Bronchial epithelial cell (primary cell): ENCODE measurements around the gene WFDC11. TPM values are rescaled to one million over a fixed set of nuclear protein-coding genes. Genes with fewer than 3 reads are reported as not detected.
A peak's percentile ranks its signal among the peaks of the same experiment; 100 is the strongest.
"Not testable (repeated sequence)": the region's sequence is repeated elsewhere in the genome, so short reads cannot be mapped to it uniquely, and the experiment has no call there.

Source experiments
- DNase-seq: peaks from one replicate; pipeline ENCODE4 v3.0.0-alpha.2; 2010; ENCODE audit warnings: low read depth
- FAIRE-seq: peaks from 2 replicates; lab custom pipeline; 2011; peaks lifted over from hg19 to GRCh38; lab: Jason Lieb, UNC
- H3K27me3 ChIP-seq: 2 replicates; pipeline ENCODE4 v1.5.1; 2011; ENCODE audit warnings: low read length; ENCODE audit not compliant: control insufficient read depth, insufficient read depth
- H3K36me3 ChIP-seq: 2 replicates; pipeline ENCODE4 v1.5.1; 2011; ENCODE audit warnings: low read length; ENCODE audit not compliant: control insufficient read depth, insufficient read depth
- H3K4me3 ChIP-seq: 2 replicates; pipeline ENCODE4 v1.5.1; 2011; ENCODE audit warnings: mild to moderate bottlenecking, low read depth, low read length, control low read depth
- CTCF ChIP-seq: IDR thresholded peaks from 2 replicates; pipeline ENCODE4 v1.5.1; 2011; ENCODE audit warnings: mild to moderate bottlenecking, moderate library complexity, low read length, control low read depth, inconsistent platforms; ENCODE audit not compliant: insufficient read depth, severe bottlenecking
- total RNA-seq: library from RNA; depleted of rRNA; stranded (reverse); fragments of >200 nt; gene quantifications from 2 replicates; pipeline ENCODE4 v1.2.1, GENCODE V29; 2014

WFDC11 gene
- total RNA-seq, 1 donor from 2014 or later: not detected

GRCh38 chr20:45685896-45686295 is 15.9 kb upstream of the WFDC11 start:
- no peaks in the 10 kb centered on the region for H3K36me3 ChIP-seq
- H3K4me3 ChIP-seq: no peak overlapping the region
- peak; percentile 39 for TF ChIP-seq CTCF
- no peak for FAIRE-seq
- peaks cover 2% of the 10 kb centered on the region for H3K27me3 ChIP-seq
- peak; percentile 35 for DNase-seq

GRCh38 chr20:45679650-45680049 is 9.6 kb upstream of the WFDC11 start:
- no peak for DNase-seq
- no peaks in the 10 kb centered on the region for H3K36me3 ChIP-seq
- no peak for FAIRE-seq
- H3K4me3 ChIP-seq: no peak overlapping the region
- peaks cover 2% of the 10 kb centered on the region for H3K27me3 ChIP-seq
- TF ChIP-seq CTCF: no peak

GRCh38 chr20:45672765-45673164 is 2.7 kb upstream of the WFDC11 start:
- no peak for TF ChIP-seq CTCF
- Histone ChIP-seq H3K27me3 (no peaks in the 10 kb centered on the region), H3K4me3 (no peak overlapping the region), H3K36me3 (no peaks in the 10 kb centered on the region)
- no peak for DNase-seq
- no peak for FAIRE-seq

- DNase-seq, H3K27me3 ChIP-seq, H3K4me3 ChIP-seq, FAIRE-seq, H3K36me3 ChIP-seq: not testable (repeated sequence)
Observed at GRCh38 chr20:45657038-45657437, 13.0 kb downstream of the WFDC11 start.

GRCh38 chr20:45651726-45652125 is 18.3 kb downstream of the WFDC11 start:
- H3K4me3 ChIP-seq, FAIRE-seq, H3K36me3 ChIP-seq, H3K27me3 ChIP-seq, DNase-seq: not testable (repeated sequence)

DNA sequence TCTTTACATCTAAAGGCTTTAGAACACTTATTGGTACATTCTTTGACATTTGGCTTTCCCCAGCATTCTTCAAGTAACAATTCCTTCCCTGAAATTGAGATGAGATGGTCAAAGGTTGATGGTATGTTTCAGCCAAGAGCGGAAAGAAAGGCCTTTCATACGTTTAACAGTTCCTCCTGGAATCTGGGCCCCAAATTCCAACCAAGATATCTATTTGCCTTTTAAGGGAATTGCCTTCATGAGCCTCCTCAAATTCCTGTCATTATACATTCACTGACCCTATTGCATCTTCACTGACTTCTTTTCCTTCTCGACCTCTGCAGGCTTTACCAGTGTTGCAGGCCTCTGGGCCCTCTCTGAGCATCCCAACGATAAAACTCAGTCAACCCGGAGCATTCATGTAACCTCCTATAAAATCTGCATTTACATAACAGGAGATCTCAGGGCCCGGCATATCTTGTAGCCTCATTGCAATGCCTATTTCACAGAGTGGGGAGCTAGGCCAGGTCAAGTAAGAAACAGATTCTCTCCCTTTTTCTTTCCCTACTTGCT is 20.7 kb downstream of the WFDC11 start:
- FAIRE-seq (no peak), DNase-seq (no peak)
- no peak for TF ChIP-seq CTCF
- Histone ChIP-seq H3K36me3 (no peaks in the 10 kb centered on the region), H3K4me3 (no peak overlapping the region), H3K27me3 (no peaks in the 10 kb centered on the region)

GRCh38 chr20:45647441-45648050 is 22.5 kb downstream of the WFDC11 start:
- no peak for FAIRE-seq
- no peak for TF ChIP-seq CTCF
- no peak for DNase-seq
- Histone ChIP-seq H3K4me3 (no peak overlapping the region), H3K27me3 (no peaks in the 10 kb centered on the region), H3K36me3 (no peaks in the 10 kb centered on the region)
